Naive thymus-derived CD8-positive, alpha-beta T cell (primary cell): ENCODE data around the gene OTUD7B. TPM values are rescaled to one million over a fixed set of nuclear protein-coding genes. Genes with fewer than 3 reads are reported as not detected.

Experiments
- ATAC-seq, 2 donors: fragments of 150-1000 bp; cut with Tn5 transposase in 1 of 2; sonication (Bioruptor Pico), chemical (Tn5 transposase) in 1 of 2; 1 replicate in 1 of 2; 2 replicates in 1 of 2; pipeline ENCODE4 v1.10.0; 2021; ENCODE audit warnings: mild to moderate bottlenecking in 2 of 2, moderate library complexity in 2 of 2
- POLR2A ChIA-PET: fragments of 350-600 bp; sonication (Branson Sonifier 250); formaldehyde crosslinking; loops from one replicate; lab custom pipeline; 2021; ENCODE audit warnings: antibody characterized with exemption; lab: Charles Lee
- DNase-seq, 10 donors: peaks; one replicate each; pipeline versions ENCODE4 v3.0.0 to v3.0.0-alpha.2; 2020 to 2022
- H3K27ac Mint-ChIP-seq, 10 donors: one replicate each; pipeline ENCODE4 v1.8.0; 2020 to 2022; ENCODE audit warnings: mild to moderate bottlenecking in 10 of 10, mixed read lengths in 10 of 10, moderate library complexity in 4 of 10, inconsistent platforms in 1 of 10
- H3K27me3 Mint-ChIP-seq, 5 donors: one replicate each; pipeline ENCODE4 v1.8.0; 2021 to 2022; ENCODE audit warnings: mixed read lengths in 5 of 5
- H3K36me3 Mint-ChIP-seq, 3 donors: one replicate each; pipeline ENCODE4 v1.8.0; 2020 to 2022; ENCODE audit warnings: mixed read lengths in 3 of 3, mild to moderate bottlenecking in 2 of 3, inconsistent platforms in 1 of 3
- H3K4me1 Mint-ChIP-seq, 4 donors: one replicate each; pipeline ENCODE4 v1.8.0; 2021 to 2022; ENCODE audit warnings: mixed read lengths in 4 of 4
- H3K4me3 Mint-ChIP-seq, 10 donors: one replicate each; pipeline ENCODE4 v1.8.0; 2020 to 2022; ENCODE audit warnings: mild to moderate bottlenecking in 10 of 10, mixed read lengths in 10 of 10, moderate library complexity in 6 of 10, inconsistent platforms in 1 of 10
- H3K9me3 Mint-ChIP-seq, 9 donors: one replicate each; pipeline ENCODE4 v1.8.0; 2020 to 2022; ENCODE audit warnings: mixed read lengths in 9 of 9, mild to moderate bottlenecking in 3 of 9, inconsistent platforms in 1 of 9, moderate library complexity in 1 of 9
- polyA plus RNA-seq, 3 donors: library from polyadenylated mRNA; unstranded; fragments of 300-500 nt; fragmentation: Illumina TruSeq; gene quantifications; one replicate each; pipeline ENCODE4 v1.2.3, GENCODE V29; 2021
- total RNA-seq, 8 experiments: library from RNA in 2 of 8; stranded (reverse) in 2 of 8; gene quantifications; one replicate each; pipeline ENCODE4 v1.2.3 and lab custom pipeline; 2021 to 2026

The OTUD7B gene
- total and polyA plus RNA-seq, 5 experiments from 2014 or later, result 0.16 to 11.3 (median 1.2) TPM

GRCh38 chr1:149927056-149927562 is 83.4 kb downstream of the OTUD7B start:
- peaks cover 0 to 14% (median 5%) of the 10 kb centered on the region in 5 donors for H3K27me3 Mint-ChIP-seq
- H3K4me1 Mint-ChIP-seq, result peaks cover 29 to 63% (median 47%) of the 10 kb centered on the region in 4 donors
- H3K4me3 Mint-ChIP-seq, result peak overlapping the region; percentile 89 to 97 (median 92)
- ATAC-seq (no peak), DNase-seq (peak in 1 of 10 donors; percentile 6)
- POLR2A ChIA-PET, result interaction anchor here (1.3 to 1.5 kb wide), 4 partner anchors 11 to 140 kb away, joined by 3 to 84 read pairs (median 6); partner anchors contain the start of gene VPS45
- H3K9me3 Mint-ChIP-seq, result no peaks in the 10 kb centered on the region
- H3K36me3 Mint-ChIP-seq, result peaks cover 13 to 45% (median 37%) of the 10 kb centered on the region in 3 donors
- peak overlapping the region; percentile 96 to 99 (median 98) for H3K27ac Mint-ChIP-seq

GRCh38 chr1:149926296-149926695 is 84.2 kb downstream of the OTUD7B start:
- H3K27me3 Mint-ChIP-seq, result peaks cover 0 to 6% (median 2%) of the 10 kb centered on the region in 5 donors
- H3K36me3 Mint-ChIP-seq, result peaks cover 13 to 52% (median 35%) of the 10 kb centered on the region in 3 donors

GRCh38 chr1:149925751-149926150 is 84.8 kb downstream of the OTUD7B start:
- no peaks in the 10 kb centered on the region for H3K9me3 Mint-ChIP-seq
- H3K27me3 Mint-ChIP-seq, result peaks cover 0 to 1% (median 0%) of the 10 kb centered on the region in 5 donors
- H3K27ac Mint-ChIP-seq, result peak overlapping the region in 7 of 10 donors; percentile 30 to 81 (median 48)
- ATAC-seq (no peak), DNase-seq (no peak)
- peaks cover 13 to 52% (median 35%) of the 10 kb centered on the region in 3 donors for H3K36me3 Mint-ChIP-seq
- POLR2A ChIA-PET, result interaction anchor here (1.1 to 2.3 kb wide), 4 partner anchors 10 to 81 kb away, joined by 3 to 17 read pairs (median 5); a partner anchor contains a TSS
- H3K4me3 Mint-ChIP-seq, result peak overlapping the region; percentile 41 to 97 (median 82)
- peaks cover 28 to 57% (median 47%) of the 10 kb centered on the region in 4 donors for H3K4me1 Mint-ChIP-seq

More at GRCh38 chr1:149926296-149926695, 84.2 kb downstream of the OTUD7B start:
- Mint-ChIP-seq H3K9me3 (no peaks in the 10 kb centered on the region), H3K4me1 (peaks cover 28 to 63% (median 47%) of the 10 kb centered on the region in 4 donors), H3K4me3 (peak overlapping the region; percentile 41 to 97 (median 92)), H3K27ac (peak overlapping the region in 6 of 10 donors; percentile 30 to 81 (median 46))
- POLR2A ChIA-PET, result interaction anchor here (0.6 to 2.3 kb wide), 5 partner anchors 10 to 39 kb away, joined by 3 to 17 read pairs (median 4); a partner anchor contains a TSS
- ATAC-seq (no peak), DNase-seq (no peak)

GRCh38 chr1:149925345-149925744 is 85.2 kb downstream of the OTUD7B start:
- Mint-ChIP-seq H3K9me3 (no peaks in the 10 kb centered on the region), H3K36me3 (peaks cover 13 to 52% (median 35%) of the 10 kb centered on the region in 3 donors), H3K27ac (peak overlapping the region in 5 of 10 donors; percentile 18 to 60 (median 53)), H3K4me3 (peak overlapping the region in 9 of 10 donors; percentile 46 to 95 (median 76)), H3K27me3 (no peaks in the 10 kb centered on the region), H3K4me1 (peaks cover 28 to 55% (median 47%) of the 10 kb centered on the region in 4 donors)
- DNase-seq (no peak), ATAC-seq (no peak)
- POLR2A ChIA-PET, result interaction anchor here (1.1 to 2.3 kb wide), 3 partner anchors 25 to 81 kb away, joined by 3 to 17 read pairs (median 4); a partner anchor contains a TSS

GRCh38 chr1:149923626-149924025 is 86.9 kb downstream of the OTUD7B start:
- peaks cover 26 to 50% (median 44%) of the 10 kb centered on the region in 4 donors for H3K4me1 Mint-ChIP-seq
- DNase-seq, result no peak
- POLR2A ChIA-PET, result interaction anchor here (3.2 kb wide), 1 partner anchor 36 kb away, joined by 14 read pairs; a partner anchor contains a TSS
- H3K27ac Mint-ChIP-seq, result peak overlapping the region in 2 of 10 donors; percentile 27 to 85
- H3K36me3 Mint-ChIP-seq, result peaks cover 13 to 52% (median 35%) of the 10 kb centered on the region in 3 donors
- no peaks in the 10 kb centered on the region for H3K9me3 Mint-ChIP-seq
- H3K27me3 Mint-ChIP-seq, result no peaks in the 10 kb centered on the region
- ATAC-seq, result no peak
- H3K4me3 Mint-ChIP-seq, result peak overlapping the region in 3 of 10 donors; percentile 6 to 55 (median 54)

GRCh38 chr1:149917571-149918144 is 92.9 kb downstream of the OTUD7B start, which contains the start of gene SV2A:
Gene SV2A (minus strand): TSS chr1:149917844. CDS start chr1:149913840, 4,004 bp downstream.
- peak in 7 of 10 donors; percentile 28 to 70 (median 41) for DNase-seq
- POLR2A ChIA-PET, result interaction anchor here (2.3 kb wide), 1 partner anchor 30 kb away, joined by 7 read pairs; a partner anchor contains a TSS

GRCh38 chr1:149916898-149917252 is 93.7 kb downstream of the OTUD7B start:
- H3K9me3 Mint-ChIP-seq, result no peaks in the 10 kb centered on the region
- H3K4me1 Mint-ChIP-seq, result peaks cover 14 to 46% (median 42%) of the 10 kb centered on the region in 4 donors
- POLR2A ChIA-PET, result interaction anchor here (1.5 to 2.8 kb wide), 3 partner anchors 9 to 29 kb away, joined by 6 to 20 read pairs (median 15); partner anchors contain the start of gene SF3B4
- DNase-seq, result no peak
- peak; percentile 44 to 50 for ATAC-seq
- peak overlapping the region; percentile 68 to 93 (median 90) for H3K4me3 Mint-ChIP-seq
- peaks cover 0 to 4% (median 0%) of the 10 kb centered on the region in 5 donors for H3K27me3 Mint-ChIP-seq
- peak overlapping the region in 7 of 10 donors; percentile 31 to 85 (median 78) for H3K27ac Mint-ChIP-seq
- peaks cover 0 to 4% (median 3%) of the 10 kb centered on the region in 3 donors for H3K36me3 Mint-ChIP-seq

More at GRCh38 chr1:149917571-149918144, 92.9 kb downstream of the OTUD7B start, which contains the start of gene SV2A:
- Mint-ChIP-seq H3K27me3 (peaks cover 0 to 4% (median 0%) of the 10 kb centered on the region in 5 donors), H3K9me3 (no peaks in the 10 kb centered on the region), H3K36me3 (peaks cover 0 to 12% (median 6%) of the 10 kb centered on the region in 3 donors), H3K27ac (peak within 1 kb of the TSS; percentile 31 to 89 (median 86)), H3K4me3 (peak within 1 kb of the TSS; percentile 68 to 93 (median 90)), H3K4me1 (peaks cover 12 to 47% (median 42%) of the 10 kb centered on the region in 4 donors)
- peak; percentile 66 to 76 for ATAC-seq

GRCh38 chr1:149916193-149916897 is 94.2 kb downstream of the OTUD7B start:
- Mint-ChIP-seq H3K27me3 (peaks cover 0 to 4% (median 0%) of the 10 kb centered on the region in 5 donors), H3K27ac (peak overlapping the region; percentile 10 to 85 (median 72)), H3K9me3 (no peaks in the 10 kb centered on the region), H3K36me3 (no peaks in the 10 kb centered on the region), H3K4me1 (peaks cover 14 to 46% (median 42%) of the 10 kb centered on the region in 4 donors), H3K4me3 (peak overlapping the region; percentile 68 to 93 (median 90))
- ATAC-seq, result peak; percentile 21 to 45
- POLR2A ChIA-PET, result interaction anchor here (1.5 to 2.8 kb wide), 3 partner anchors 10 to 29 kb away, joined by 6 to 20 read pairs (median 15); partner anchors contain the start of gene SF3B4
- DNase-seq, result no peak

GRCh38 chr1:149915429-149916192 is 94.9 kb downstream of the OTUD7B start:
- peak overlapping the region; percentile 10 to 85 (median 66) for H3K27ac Mint-ChIP-seq
- DNase-seq, result no peak
- H3K4me3 Mint-ChIP-seq, result peak overlapping the region; percentile 68 to 93 (median 90)
- H3K36me3 Mint-ChIP-seq, result no peaks in the 10 kb centered on the region
- H3K27me3 Mint-ChIP-seq, result peaks cover 0 to 4% (median 0%) of the 10 kb centered on the region in 5 donors
- no peak for ATAC-seq
- no peaks in the 10 kb centered on the region for H3K9me3 Mint-ChIP-seq
- H3K4me1 Mint-ChIP-seq, result peaks cover 14 to 46% (median 42%) of the 10 kb centered on the region in 4 donors
- POLR2A ChIA-PET, result interaction anchor here (1.5 to 2.8 kb wide), 3 partner anchors 11 to 28 kb away, joined by 6 to 20 read pairs (median 15); partner anchors contain the start of gene SF3B4

- Mint-ChIP-seq H3K9me3 (no peaks in the 10 kb centered on the region), H3K4me3 (no peak overlapping the region), H3K27ac (peak overlapping the region in 4 of 10 donors; percentile 38 to 78 (median 64)), H3K27me3 (peaks cover 0 to 4% (median 0%) of the 10 kb centered on the region in 5 donors), H3K36me3 (no peaks in the 10 kb centered on the region), H3K4me1 (peaks cover 14 to 46% (median 42%) of the 10 kb centered on the region in 4 donors)
- no peak for ATAC-seq
- DNase-seq, result no peak
- POLR2A ChIA-PET, result interaction anchor here (2.8 kb wide), 1 partner anchor 14 kb away, joined by 15 read pairs; the partner anchor contains the start of gene SF3B4
Measured at GRCh38 chr1:149914545-149914944, 96.0 kb downstream of the OTUD7B start.
